Choroid plexus epithelial cell (primary cell): ENCODE measurements around the gene TCF12.

Source experiments
- DNase-seq: peaks from one replicate; pipeline ENCODE4 v3.0.0-alpha.2; 2010; ENCODE audit warnings: low read depth
- H3K4me3 ChIP-seq: 2 replicates; pipeline ENCODE4 v1.5.1; 2011; ENCODE audit warnings: low read depth, mild to moderate bottlenecking, control low read depth, low read length, moderate library complexity
- TF ChIP-seq, protein P1 (sequence below): conservative IDR thresholded peaks from 2 replicates; pipeline ENCODE4 v1.5.1; 2011; ENCODE audit warnings: low read depth, mild to moderate bottlenecking, control low read depth, inconsistent platforms, low read length, moderate library complexity

TCF12 gene

DNA sequence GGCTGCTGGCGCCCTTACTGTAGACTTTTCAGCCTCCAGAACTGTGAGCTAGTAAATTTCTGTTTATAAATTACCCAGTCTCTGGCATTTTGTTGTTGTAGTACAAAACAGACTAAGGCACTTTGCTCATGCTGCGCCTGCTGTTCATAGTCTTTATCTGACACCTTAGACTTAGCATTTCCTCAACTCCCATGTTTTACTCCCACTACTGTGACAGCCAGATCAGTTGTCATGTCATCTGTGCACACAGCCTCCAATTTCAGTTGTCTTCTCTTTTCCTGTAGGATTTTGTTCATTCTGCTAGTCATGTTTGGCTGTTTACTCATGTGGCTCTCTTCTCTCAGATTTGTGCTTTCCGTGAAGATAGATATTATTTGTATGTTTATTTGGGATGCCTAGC, 62.0 kb downstream of the TCF12 start:
- TF ChIP-seq, protein P1, sequence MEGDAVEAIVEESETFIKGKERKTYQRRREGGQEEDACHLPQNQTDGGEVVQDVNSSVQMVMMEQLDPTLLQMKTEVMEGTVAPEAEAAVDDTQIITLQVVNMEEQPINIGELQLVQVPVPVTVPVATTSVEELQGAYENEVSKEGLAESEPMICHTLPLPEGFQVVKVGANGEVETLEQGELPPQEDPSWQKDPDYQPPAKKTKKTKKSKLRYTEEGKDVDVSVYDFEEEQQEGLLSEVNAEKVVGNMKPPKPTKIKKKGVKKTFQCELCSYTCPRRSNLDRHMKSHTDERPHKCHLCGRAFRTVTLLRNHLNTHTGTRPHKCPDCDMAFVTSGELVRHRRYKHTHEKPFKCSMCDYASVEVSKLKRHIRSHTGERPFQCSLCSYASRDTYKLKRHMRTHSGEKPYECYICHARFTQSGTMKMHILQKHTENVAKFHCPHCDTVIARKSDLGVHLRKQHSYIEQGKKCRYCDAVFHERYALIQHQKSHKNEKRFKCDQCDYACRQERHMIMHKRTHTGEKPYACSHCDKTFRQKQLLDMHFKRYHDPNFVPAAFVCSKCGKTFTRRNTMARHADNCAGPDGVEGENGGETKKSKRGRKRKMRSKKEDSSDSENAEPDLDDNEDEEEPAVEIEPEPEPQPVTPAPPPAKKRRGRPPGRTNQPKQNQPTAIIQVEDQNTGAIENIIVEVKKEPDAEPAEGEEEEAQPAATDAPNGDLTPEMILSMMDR: no peak
- H3K4me3 ChIP-seq: no peak overlapping the region
- DNase-seq: no peak

DNA sequence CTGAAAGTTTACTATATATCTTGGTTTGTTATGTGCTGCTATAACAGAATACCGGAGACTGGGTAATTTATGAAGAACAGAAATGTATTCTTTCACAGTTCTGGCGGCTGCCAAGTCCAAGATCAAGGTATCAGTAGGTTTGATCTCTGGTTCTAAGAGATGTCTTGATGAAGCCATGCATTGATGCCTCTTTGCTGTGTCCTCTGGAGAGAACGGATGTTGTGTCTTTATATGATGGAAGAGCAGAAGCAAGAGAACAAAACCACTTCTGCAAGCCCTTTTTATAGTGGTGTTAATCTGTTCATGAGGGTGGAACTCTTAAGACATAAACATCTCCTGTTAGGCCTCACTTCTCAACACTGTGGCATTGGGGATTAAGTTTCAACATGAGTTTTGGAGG, 62.7 kb downstream of the TCF12 start:
- DNase-seq: no peak
- no peak overlapping the region for H3K4me3 ChIP-seq
- TF ChIP-seq, protein P1: no peak

DNA sequence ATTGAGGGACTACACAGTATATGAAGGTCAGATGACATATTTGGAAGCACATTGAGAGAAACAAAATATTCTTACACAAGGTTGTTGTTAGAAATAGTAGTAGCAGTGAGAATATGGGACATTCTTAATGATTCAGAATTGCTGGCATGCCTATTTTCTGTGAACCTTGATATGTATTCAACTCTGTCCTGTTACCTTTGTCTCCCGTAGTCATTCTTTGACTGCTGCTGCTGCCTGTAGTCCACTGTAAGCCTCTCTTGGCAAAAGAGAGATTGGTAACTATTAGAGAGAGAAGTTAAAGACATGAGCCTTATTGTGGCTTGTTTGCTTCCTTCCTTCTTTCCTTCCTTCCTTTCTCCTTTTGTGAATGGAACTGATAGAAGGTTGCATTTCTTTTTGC, 64.5 kb downstream of the TCF12 start:
- no peak overlapping the region for H3K4me3 ChIP-seq
- TF ChIP-seq, protein P1: no peak
- peak; percentile 18 for DNase-seq

DNA sequence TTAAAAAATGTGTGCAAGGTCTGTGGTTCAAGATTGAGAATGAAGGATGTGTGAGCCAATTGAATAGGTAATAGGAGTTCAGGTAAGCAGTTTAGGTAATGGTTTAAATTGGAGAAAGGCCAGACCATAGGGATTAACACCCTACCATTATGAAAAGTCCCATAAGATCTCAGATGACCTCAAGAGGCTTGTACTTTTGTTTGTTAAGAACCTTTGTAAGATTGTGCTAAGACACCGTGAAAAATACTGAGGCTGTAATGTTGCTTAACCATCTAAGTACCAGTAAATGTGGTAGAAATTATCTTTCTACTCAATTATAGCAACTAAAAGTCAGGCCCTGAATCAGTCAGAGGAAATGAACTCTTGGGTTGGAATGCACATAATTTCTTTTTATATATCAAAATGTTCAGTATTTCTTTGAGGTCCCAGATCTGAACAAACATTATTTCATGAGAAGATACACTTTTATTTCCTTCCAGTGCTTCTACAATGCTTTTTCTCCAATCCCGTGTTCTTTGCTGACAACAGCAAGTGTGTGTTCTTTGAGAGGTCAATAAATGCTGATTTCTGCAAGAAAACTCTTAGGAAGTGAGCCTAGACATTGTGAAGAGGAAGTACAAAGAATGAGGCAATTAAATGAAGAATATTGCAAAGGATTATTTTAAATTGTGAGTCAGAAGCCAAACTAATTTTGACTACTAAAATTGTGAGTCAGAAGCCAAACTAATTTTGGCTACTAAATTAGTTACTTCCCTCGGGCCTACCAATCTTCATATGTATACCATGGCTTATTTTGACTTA, 66.4 kb downstream of the TCF12 start:
- no peak overlapping the region for H3K4me3 ChIP-seq
- DNase-seq: peak; percentile 40
- TF ChIP-seq, protein P1: no peak

DNA sequence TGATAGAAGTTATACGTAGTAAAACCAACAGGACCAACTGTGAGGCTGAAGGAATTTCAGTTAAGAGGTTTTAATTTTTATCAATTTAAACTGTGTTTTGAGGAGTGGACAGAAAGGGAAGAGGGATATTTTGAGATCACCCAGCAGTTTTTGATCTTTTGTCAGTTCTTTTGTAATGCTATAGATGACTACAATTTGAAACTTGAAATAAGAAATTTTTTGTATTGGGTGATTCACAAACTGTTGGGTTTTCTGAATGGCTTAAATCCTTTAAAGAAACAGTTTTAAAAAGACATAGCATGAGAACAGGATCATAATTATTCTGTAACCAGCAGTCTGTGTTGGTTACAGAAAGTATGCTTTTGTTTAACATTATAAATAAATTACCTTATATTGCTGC, 67.4 kb downstream of the TCF12 start:
- no peak overlapping the region for H3K4me3 ChIP-seq
- TF ChIP-seq, protein P1: no peak
- no peak for DNase-seq

DNA sequence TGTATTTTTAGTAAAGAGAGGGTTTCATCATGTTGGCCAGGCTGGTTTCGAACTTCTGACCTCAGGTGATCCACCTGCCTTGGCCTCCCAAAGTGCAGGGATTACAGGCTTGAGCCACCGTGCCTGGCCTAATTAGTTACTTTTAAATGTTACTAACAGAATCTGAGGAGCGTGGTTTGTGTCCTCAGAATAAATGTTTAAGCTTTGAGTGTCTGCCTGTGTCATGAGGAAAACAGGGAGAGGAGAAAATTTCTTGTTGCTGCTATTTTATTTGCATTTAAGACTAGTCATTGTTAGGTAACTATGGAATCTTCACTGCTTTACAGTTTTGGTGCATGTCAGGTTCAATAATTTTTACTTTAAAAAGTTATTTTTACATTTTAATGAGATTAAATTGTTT, 68.8 kb downstream of the TCF12 start:
- TF ChIP-seq, protein P1: no peak
- DNase-seq: no peak
- no peak overlapping the region for H3K4me3 ChIP-seq

DNA sequence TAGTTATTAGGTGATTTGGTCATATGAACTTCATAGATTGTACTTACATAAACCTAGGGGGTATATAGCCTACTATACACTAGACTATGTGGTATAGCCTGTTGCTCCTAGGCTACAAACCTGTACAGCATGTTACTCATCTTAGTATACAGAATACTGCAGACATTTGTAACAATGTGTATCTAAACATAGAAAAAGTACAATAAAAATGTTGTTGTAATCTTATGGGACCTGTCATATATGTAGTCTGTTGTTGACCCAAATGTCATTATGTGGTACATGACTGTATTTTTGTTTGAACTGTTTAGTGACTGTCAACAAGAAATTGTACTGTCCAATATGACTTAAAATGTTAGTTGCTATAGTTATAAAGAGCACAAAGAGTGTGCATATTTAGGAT, 69.8 kb downstream of the TCF12 start:
- no peak for DNase-seq
- H3K4me3 ChIP-seq: no peak overlapping the region
- TF ChIP-seq, protein P1: no peak
